Right cardiac atrium (tissue), 5 donors: ENCODE results near the gene LYRM4. TPM values are rescaled to one million over a fixed set of nuclear protein-coding genes. Genes with fewer than 3 reads are reported as not detected.
A peak's percentile ranks its signal among the peaks of the same experiment; 100 is the strongest.

Source experiments
- ATAC-seq, 2 donors: fragments of 200-7000 bp; cut with Tn5 transposase; one replicate each; pipeline versions ENCODE4 v1.8.0 to v1.9.1; 2020; ENCODE audit warnings: moderate library complexity in 2 of 2, mild to moderate bottlenecking in 1 of 2
- DNase-seq, 3 donors: peaks; one replicate each; pipeline ENCODE4 v3.0.0-alpha.2; 2020
- H3K27ac ChIP-seq: one replicate; pipeline ENCODE4 v1.5.1; 2013; ENCODE audit warnings: mild to moderate bottlenecking, low read length, control low read depth, moderate library complexity
- H3K27me3 ChIP-seq: one replicate; pipeline ENCODE4 v1.6.1; 2013; ENCODE audit not compliant: control insufficient read depth, insufficient read depth
- H3K4me1 ChIP-seq: one replicate; pipeline ENCODE4 v1.6.1; 2013; ENCODE audit warnings: low read length; ENCODE audit not compliant: control insufficient read depth, insufficient read depth
- H3K4me3 ChIP-seq: one replicate; pipeline ENCODE4 v1.5.1; 2013; ENCODE audit warnings: low read length, control low read depth
- H3K9me3 ChIP-seq: one replicate; pipeline ENCODE4 v1.6.1; 2013; ENCODE audit warnings: low read length; ENCODE audit not compliant: control insufficient read depth
- WGBS: extraction: QIAGEN DNeasy Blood & Tissue Kit; methylation state at CpG from one replicate; pipeline ENCODE4 v1.1.7; 2013; 5-methylcytosine and 5-hydroxymethylcytosine counted together
- intact Hi-C, 4 donors: fragments of 100-400 bp; cut with DNase I; formaldehyde crosslinking; loops; one replicate each; pipeline versions ENCODE4 v1.11.0 to v1.14.0; 2022 to 2023
- polyA plus RNA-seq: library from polyadenylated mRNA; stranded (reverse); fragments of 200-250 nt; gene quantifications from one replicate; pipeline ENCODE4 v1.2.3, GENCODE V29; 2013
- total RNA-seq, 4 donors: library from RNA; stranded (reverse); fragmentation: NEBNext Ultra II Directional; extraction: Animal tissue kit (Norgen Biotek cat#: 25700); gene quantifications; one replicate each; pipeline ENCODE4 v1.2.1, GENCODE V29; 2021
- donor health status: healthy with polysubstance abuse.
- donor health status: DM: no; HTN: yes; CAD: no.
- donor health status: DM: no; HTN: no; CAD: no.
- donor health status: DM: no; HTN: yes; CAD: no; lungs with severe emphysema.
- donor health status: DM: yes; HTN: yes; CAD: no.

LYRM4 gene
- total and polyA plus RNA-seq, 5 donors, result 20.2 to 30.5 (median 26.6) TPM

GRCh38 chr6:5294392-5295211, 33.9 kb upstream of the LYRM4 start:
- no peaks in the 10 kb centered on the region for H3K27me3 ChIP-seq
- WGBS, result 71% methylated on average over 11 of the region's 11 CpGs
- no peaks in the 10 kb centered on the region for H3K9me3 ChIP-seq
- H3K27ac ChIP-seq, result no peak overlapping the region
- intact Hi-C loops, result no loop called here
- no peak for DNase-seq
- ATAC-seq, result peak; percentile 36 to 41
- H3K4me3 ChIP-seq, result no peak overlapping the region
- peaks cover 8% of the 10 kb centered on the region for H3K4me1 ChIP-seq

GRCh38 chr6:5293692-5294091, 32.9 kb upstream of the LYRM4 start:
- H3K27me3 ChIP-seq, result no peaks in the 10 kb centered on the region
- H3K27ac ChIP-seq, result no peak overlapping the region
- intact Hi-C loops, result no loop called here
- DNase-seq, result no peak
- peaks cover 8% of the 10 kb centered on the region for H3K4me1 ChIP-seq
- ATAC-seq, result no peak
- H3K4me3 ChIP-seq, result no peak overlapping the region
- no peaks in the 10 kb centered on the region for H3K9me3 ChIP-seq
- WGBS, result 89% methylated on average over 2 of the region's 2 CpGs

GRCh38 chr6:5292154-5292553, 31.4 kb upstream of the LYRM4 start:
- 36% methylated on average over 1 of the region's 1 CpG for WGBS
- H3K27me3 ChIP-seq, result no peaks in the 10 kb centered on the region
- no peaks in the 10 kb centered on the region for H3K9me3 ChIP-seq
- ATAC-seq (no peak), DNase-seq (no peak)
- no peak overlapping the region for H3K4me3 ChIP-seq
- intact Hi-C loops, result no loop called here
- H3K4me1 ChIP-seq, result peaks cover 15% of the 10 kb centered on the region
- H3K27ac ChIP-seq, result no peak overlapping the region

GRCh38 chr6:5290500-5290899, 29.8 kb upstream of the LYRM4 start:
- DNase-seq (no peak), ATAC-seq (no peak)
- H3K9me3 ChIP-seq, result no peaks in the 10 kb centered on the region
- intact Hi-C loops, result no loop called here
- no peak overlapping the region for H3K4me3 ChIP-seq
- peaks cover 19% of the 10 kb centered on the region for H3K4me1 ChIP-seq
- no peak overlapping the region for H3K27ac ChIP-seq
- no peaks in the 10 kb centered on the region for H3K27me3 ChIP-seq

- no peaks in the 10 kb centered on the region for H3K9me3 ChIP-seq
- intact Hi-C loops, result no loop called here
- no peaks in the 10 kb centered on the region for H3K27me3 ChIP-seq
- H3K4me1 ChIP-seq, result peaks cover 19% of the 10 kb centered on the region
- no peak overlapping the region for H3K4me3 ChIP-seq
- WGBS, result 90% methylated on average over 1 of the region's 1 CpG
- no peak for ATAC-seq
- H3K27ac ChIP-seq, result no peak overlapping the region
- DNase-seq, result no peak
Observed at GRCh38 chr6:5290097-5290496, 29.3 kb upstream of the LYRM4 start.

- DNase-seq, result no peak
- no peak overlapping the region for H3K4me3 ChIP-seq
- H3K27ac ChIP-seq, result peak overlapping the region; percentile 30
- no peaks in the 10 kb centered on the region for H3K27me3 ChIP-seq
- H3K9me3 ChIP-seq, result no peaks in the 10 kb centered on the region
- WGBS, result 59% methylated on average over 2 of the region's 2 CpGs
- intact Hi-C loops, result no loop called here
- peak in 1 of 2 donors; percentile 30 for ATAC-seq
- H3K4me1 ChIP-seq, result peaks cover 12% of the 10 kb centered on the region
Observed at GRCh38 chr6:5287966-5288297, 27.2 kb upstream of the LYRM4 start.

GRCh38 chr6:5287205-5287965, 26.6 kb upstream of the LYRM4 start:
- peak; percentile 63 to 87 for ATAC-seq
- Histone ChIP-seq H3K27ac (peak overlapping the region; percentile 19), H3K27me3 (no peaks in the 10 kb centered on the region), H3K4me3 (no peak overlapping the region), H3K4me1 (peaks cover 12% of the 10 kb centered on the region), H3K9me3 (no peaks in the 10 kb centered on the region)
- intact Hi-C loops, result no loop called here
- WGBS, result 44% methylated on average over 12 of the region's 12 CpGs
- peak in 2 of 3 donors; percentile 32 to 46 for DNase-seq

- Histone ChIP-seq H3K4me1 (peaks cover 12% of the 10 kb centered on the region), H3K9me3 (no peaks in the 10 kb centered on the region), H3K4me3 (no peak overlapping the region), H3K27me3 (no peaks in the 10 kb centered on the region), H3K27ac (no peak overlapping the region)
- intact Hi-C loops, result no loop called here
- ATAC-seq (peak in 1 of 2 donors; percentile 57), DNase-seq (peak in 1 of 3 donors; percentile 34)
- WGBS, result 83% methylated on average over 7 of the region's 7 CpGs
Observed at GRCh38 chr6:5286780-5287179, 26.0 kb upstream of the LYRM4 start.

GRCh38 chr6:5285526-5285925, 24.8 kb upstream of the LYRM4 start:
- intact Hi-C loops, result no loop called here

GRCh38 chr6:5285081-5285480, 24.3 kb upstream of the LYRM4 start:
- intact Hi-C loops, result no loop called here
- Histone ChIP-seq H3K9me3 (no peaks in the 10 kb centered on the region), H3K4me3 (no peak overlapping the region), H3K27me3 (no peaks in the 10 kb centered on the region), H3K27ac (no peak overlapping the region), H3K4me1 (peaks cover 12% of the 10 kb centered on the region)
- DNase-seq, result no peak
- no peak for ATAC-seq
- WGBS, result 90% methylated on average over 6 of the region's 6 CpGs

More at GRCh38 chr6:5285526-5285925, 24.8 kb upstream of the LYRM4 start:
- Histone ChIP-seq H3K27ac (no peak overlapping the region), H3K9me3 (no peaks in the 10 kb centered on the region), H3K27me3 (no peaks in the 10 kb centered on the region), H3K4me3 (no peak overlapping the region), H3K4me1 (peaks cover 12% of the 10 kb centered on the region)
- no peak for DNase-seq
- ATAC-seq, result no peak
- 91% methylated on average over 5 of the region's 5 CpGs for WGBS

- Histone ChIP-seq H3K4me1 (peaks cover 5% of the 10 kb centered on the region), H3K4me3 (no peak overlapping the region), H3K27ac (no peak overlapping the region), H3K27me3 (no peaks in the 10 kb centered on the region), H3K9me3 (no peaks in the 10 kb centered on the region)
- DNase-seq (no peak), ATAC-seq (no peak)
- intact Hi-C loops, result no loop called here
- 73% methylated on average over 9 of the region's 9 CpGs for WGBS
Observed at GRCh38 chr6:5282191-5282623, 21.5 kb upstream of the LYRM4 start.
